HepG2 (cell line): ENCODE data around the gene RPRD1A. TPM values are rescaled to one million over a fixed set of nuclear protein-coding genes. Genes with fewer than 3 reads are reported as not detected.

Source experiments
- ATAC-seq: fragments of 200-7000 bp; cut with Tn5 transposase; 3 replicates; pipeline ENCODE4 v1.9.1; 2020; ENCODE audit warnings: mild to moderate bottlenecking, moderate library complexity
- BruUV-seq: library from RNA; stranded (reverse); fragments of 400-500 nt; replicated peaks from 2 replicates; lab custom pipeline; 2021; lab: Mats Ljungman, UMichigan
- CTCF ChIA-PET: fragments of 300-600 bp; formaldehyde crosslinking; extraction: SDS; loops from one replicate; lab custom pipeline; 2021; ENCODE audit warnings: low total read pairs, inconsistent platforms, low intra/inter-chr PET ratio; lab: Yijun Ruan, JAX
- POLR2A ChIA-PET: fragments of 350-600 bp; sonication (Branson Sonifier 250); formaldehyde crosslinking; loops from one replicate; lab custom pipeline; 2020; ENCODE audit warnings: antibody characterized with exemption, inconsistent platforms; lab: Yijun Ruan, JAX
- DNase-seq: peaks from one replicate; pipeline ENCODE4 v3.0.0-alpha.2; 2015; ENCODE audit warnings: low spot score
- FAIRE-seq: peaks from 3 replicates; lab custom pipeline; 2011; peaks lifted over from hg19 to GRCh38; lab: Jason Lieb, UNC
- H2AFZ ChIP-seq: one replicate; pipeline ENCODE4 v1.6.1; 2011; ENCODE audit warnings: low read length, inconsistent platforms
- H3K27ac ChIP-seq: fragments of 300-600 bp; 3 replicates; pipeline ENCODE4 v1.8.0; 2011; ENCODE audit warnings: mixed run types, mild to moderate bottlenecking, mixed read lengths, low read length, inconsistent platforms; ENCODE audit not compliant: insufficient read depth; ENCODE audit errors: extremely low read length
- H3K27me3 ChIP-seq, 2 experiments: fragments of 200-600 bp in 1 of 2; 2 replicates in 1 of 2; 3 replicates in 1 of 2; pipeline versions ENCODE4 v1.6.0 to v1.8.0; 2011; ENCODE audit warnings: low read length in 2 of 2, mild to moderate bottlenecking in 2 of 2, moderate library complexity in 2 of 2, inconsistent platforms in 1 of 2; ENCODE audit not compliant: insufficient read depth in 2 of 2, control insufficient read depth in 1 of 2
- H3K36me3 ChIP-seq, 2 experiments: fragments of 200-600 bp in 1 of 2; replicated peaks in 1 of 2; 2 replicates in 1 of 2; 3 replicates in 1 of 2; pipeline versions ENCODE4 v1.5.1 to v1.8.0; 2011; ENCODE audit warnings: low read length in 2 of 2, inconsistent platforms in 1 of 2; ENCODE audit not compliant: insufficient read depth in 2 of 2, control insufficient read depth in 1 of 2
- H3K4me1 ChIP-seq: 2 replicates; pipeline ENCODE4 v1.5.1; 2012; ENCODE audit warnings: low read length, inconsistent platforms; ENCODE audit not compliant: insufficient read depth
- H3K4me2 ChIP-seq: 2 replicates; pipeline ENCODE4 v1.6.0; 2011; ENCODE audit warnings: low read depth, low read length, inconsistent platforms
- H3K4me3 ChIP-seq, 3 experiments: fragments of 200-600 bp in 1 of 3; sonication (generic), shearing (Covaris generic) in 1 of 3; replicated peaks in 1 of 3; 2 replicates each; pipeline ENCODE4 v1.5.1; 2011 to 2016; ENCODE audit warnings: low read length in 3 of 3, inconsistent platforms in 2 of 3, low read depth in 2 of 3, mild to moderate bottlenecking in 2 of 3, control low read depth in 1 of 3, mixed read lengths in 1 of 3; ENCODE audit not compliant: insufficient read depth in 1 of 3
- H3K79me2 ChIP-seq: one replicate; pipeline ENCODE4 v1.6.1; 2011; ENCODE audit warnings: low read length, inconsistent platforms; ENCODE audit not compliant: insufficient read depth
- H3K9ac ChIP-seq: 2 replicates; pipeline ENCODE4 v1.6.0; 2011; ENCODE audit warnings: mild to moderate bottlenecking, low read depth, low read length, inconsistent platforms; ENCODE audit not compliant: insufficient read depth
- H3K9me3 ChIP-seq: 2 replicates; pipeline ENCODE4 v1.5.1; 2012; ENCODE audit warnings: mild to moderate bottlenecking, low read length
- H4K20me1 ChIP-seq: 2 replicates; pipeline ENCODE4 v1.6.0; 2011; ENCODE audit warnings: inconsistent platforms, mild to moderate bottlenecking, low read length, moderate library complexity; ENCODE audit not compliant: insufficient read depth
- CTCF ChIP-seq: sonication (generic); formaldehyde crosslinking; IDR thresholded peaks from 2 replicates; pipeline ENCODE4 v1.5.0; 2020; ENCODE audit warnings: mild to moderate bottlenecking, missing genetic modification reagents, moderate library complexity
- ELF1 ChIP-seq: sonication (generic); formaldehyde crosslinking; IDR thresholded peaks from 2 replicates; pipeline ENCODE4 v1.4.0; 2020; ENCODE audit warnings: missing genetic modification reagents
- FOXA3 ChIP-seq: IDR thresholded peaks from 2 replicates; pipeline ENCODE4 v1.6.1; 2016; ENCODE audit warnings: missing genetic modification reagents, missing compliant biosample characterization
- HNRNPL ChIP-seq: fragments of 200-400 bp; formaldehyde crosslinking; IDR thresholded peaks from 2 replicates; pipeline ENCODE4 v1.6.1; 2017; ENCODE audit warnings: mild to moderate bottlenecking, low read depth, low read length
- RXRB ChIP-seq: IDR thresholded peaks from 2 replicates; pipeline ENCODE4 v1.6.1; 2016; ENCODE audit warnings: borderline replicate concordance, missing genetic modification reagents, missing compliant biosample characterization
- SOX13 ChIP-seq, 3 experiments: fragments of 450-650 bp in 1 of 3; sonication (generic) in 1 of 3; formaldehyde crosslinking in 1 of 3; IDR thresholded peaks in 2 of 3; conservative IDR thresholded peaks in 1 of 3; 2 replicates each; pipeline versions ENCODE4 v1.5.0 to v1.6.1; 2016 to 2020; ENCODE audit warnings: antibody characterized with exemption in 1 of 3, mild to moderate bottlenecking in 1 of 3, missing compliant biosample characterization in 1 of 3, missing genetic modification reagents in 1 of 3, moderate library complexity in 1 of 3
- TSC22D2 ChIP-seq: sonication (generic); formaldehyde crosslinking; IDR thresholded peaks from 2 replicates; pipeline ENCODE4 v1.5.1; 2020; ENCODE audit warnings: missing genetic modification reagents, mild to moderate bottlenecking, borderline replicate concordance
- ZBTB26 ChIP-seq: IDR thresholded peaks from 2 replicates; pipeline ENCODE4 v1.6.1; 2016; ENCODE audit warnings: missing compliant biosample characterization, missing genetic modification reagents, borderline replicate concordance
- ZNF407 ChIP-seq: sonication (generic); formaldehyde crosslinking; IDR thresholded peaks from one replicate; pipeline ENCODE4 v1.5.1; 2020; ENCODE audit warnings: mild to moderate bottlenecking, missing genetic modification reagents; ENCODE audit errors: not compliant biosample characterization
- ZNF549 ChIP-seq: sonication (generic); formaldehyde crosslinking; IDR thresholded peaks from 2 replicates; pipeline ENCODE4 v1.5.0; 2020; ENCODE audit warnings: missing genetic modification reagents
- ZSCAN20 ChIP-seq: sonication (generic); formaldehyde crosslinking; IDR thresholded peaks from 2 replicates; pipeline ENCODE4 v1.4.0; 2020; ENCODE audit warnings: missing genetic modification reagents, mild to moderate bottlenecking, borderline replicate concordance
- in situ Hi-C: cut with HindIII; loops from 2 replicates; pipeline ENCODE4 v1.10.0; 2017; ENCODE audit warnings: low pct_unique_long_range_greater_than_20kb; ENCODE audit not compliant: extremely low pct_ligation_motif_present
- intact Hi-C: fragments of 100-400 bp; cut with micrococcal nuclease; formaldehyde crosslinking; loops from one replicate; pipeline ENCODE4 v1.10.0; 2022; ENCODE audit not compliant: unreplicated experiment
- polyA plus RNA-seq, 8 experiments: library from polyadenylated mRNA; depleted of rRNA in 3 of 8; stranded (reverse) in 7 of 8; unstranded in 1 of 8; fragments of >200 nt; fragmentation: Illumina TruSeq in 4 of 8; extraction: Trizol in 4 of 8; gene quantifications; 2 replicates each; pipeline versions ENCODE4 v1.2.1 to v1.2.3, GENCODE V29; 2011 to 2016; ENCODE audit warnings: low read depth in 4 of 8, missing spikeins in 1 of 8, mixed read lengths in 1 of 8; ENCODE audit not compliant: insufficient read depth in 1 of 8
- total RNA-seq, 5 experiments: library from RNA; depleted of rRNA; stranded (reverse); fragments of >200 nt; fragmentation: Illumina TruSeq; extraction: Trizol; gene quantifications; 2 replicates each; pipeline ENCODE4 v1.2.3, GENCODE V29; 2016; ENCODE audit warnings: low read depth in 1 of 5

The RPRD1A gene
- total and polyA plus RNA-seq, 2 of the 13 experiments (the other 11 are each of a cell fraction or from before 2014, with no cell fraction given) = 42.5 to 78.2 TPM

GRCh38 chr18:36099311-36099710 lies 32.0 kb upstream of the RPRD1A start (continued):
- no peak for TF ChIP-seq ELF1 (CRISPR knock-in tag)

GRCh38 chr18:36096955-36097354 lies 29.6 kb upstream of the RPRD1A start:
- ChIA-PET CTCF (interaction anchor here (5.1 kb wide), 1 partner anchor 188 kb away, joined by 79 read pairs; no protein-coding TSS in a partner anchor), POLR2A (no interaction called here)
- H3K4me3 ChIP-seq = no peak overlapping the region
- no peaks in the 10 kb centered on the region for H3K79me2 ChIP-seq
- no peak overlapping the region for H3K9ac ChIP-seq
- no peak overlapping the region for H2AFZ ChIP-seq
- peaks cover 6% of the 10 kb centered on the region; the same call in 1 of the 2 replicates for H3K4me1 ChIP-seq
- H3K36me3 ChIP-seq = no peaks in the 10 kb centered on the region
- intact Hi-C loops (loop anchor here (1.0 to 5.0 kb wide), 3 partner anchors 187 to 660 kb away; no protein-coding TSS in a partner anchor), in situ Hi-C loops (loop anchor here (10.0 kb wide), 2 partner anchors 318 to 478 kb away; no protein-coding TSS in a partner anchor)
- no peak overlapping the region for H3K4me2 ChIP-seq
- DNase-seq = no peak
- no TSS peak for BruUV-seq
- FAIRE-seq = no peak
- H3K9me3 ChIP-seq = peaks cover 5% of the 10 kb centered on the region; the same call in 1 of the 2 replicates
- H3K27me3 ChIP-seq = no peaks in the 10 kb centered on the region
- ATAC-seq = no peak
- H4K20me1 ChIP-seq = no peaks in the 10 kb centered on the region
- no peak overlapping the region for H3K27ac ChIP-seq
- TF ChIP-seq ZSCAN20 (CRISPR knock-in tag) = no peak
- TF ChIP-seq ZBTB26 (CRISPR knock-in tag) = no peak
- no peak for TF ChIP-seq RXRB (CRISPR knock-in tag)
- no peak for TF ChIP-seq HNRNPL
- TF ChIP-seq SOX13 (IDR thresholded peaks at IDR 0.05) = no peak
- no peak for TF ChIP-seq SOX13 (CRISPR knock-in tag; conservative IDR thresholded peaks at IDR 0.05 in 1 of 2, IDR thresholded peaks at IDR 0.05 in 1 of 2)
- TF ChIP-seq CTCF (CRISPR knock-in tag) = no peak
- no peak for TF ChIP-seq FOXA3
- TF ChIP-seq TSC22D2 (CRISPR knock-in tag) = no peak
- no peak for TF ChIP-seq ZNF549 (CRISPR knock-in tag)
- TF ChIP-seq ZNF407 (CRISPR knock-in tag) = no peak
